ENCODE data around the gene OGA.
"Not testable (repeated sequence)": the region's sequence is repeated elsewhere in the genome, so short reads cannot be mapped to it uniquely, and the experiment has no call there.

The OGA gene

GRCh38 chr10:101793526-101793925, 24.7 kb downstream of the OGA start:
- DNase-seq, result no peak

- DNase-seq, result no peak
These were observed 28.6 kb downstream of the OGA start for GRCh38 chr10:101789686-101790085.

DNA sequence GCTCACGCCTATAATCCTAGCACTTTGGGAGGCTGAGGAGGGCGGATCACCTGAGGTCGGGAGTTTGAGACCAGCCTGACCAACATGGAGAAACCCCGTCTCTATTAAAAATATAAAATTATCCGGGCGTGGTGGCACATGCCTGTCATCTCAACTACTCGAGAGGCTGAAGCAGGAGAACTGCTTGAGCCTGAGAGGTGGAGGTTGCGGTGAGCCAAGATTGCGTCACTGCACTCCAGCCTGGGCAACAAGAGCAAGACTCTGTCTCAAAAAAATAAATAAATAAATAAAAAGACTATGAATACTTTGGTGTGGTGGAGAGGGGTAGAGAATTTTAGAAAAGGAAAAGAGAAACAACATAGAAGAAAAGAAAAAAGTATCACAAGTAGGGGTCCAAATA, 29.0 kb downstream of the OGA start:
- DNase-seq, result not testable (repeated sequence)

GRCh38 chr10:101785801-101786200, 32.4 kb downstream of the OGA start:
- no peak for DNase-seq

DNA sequence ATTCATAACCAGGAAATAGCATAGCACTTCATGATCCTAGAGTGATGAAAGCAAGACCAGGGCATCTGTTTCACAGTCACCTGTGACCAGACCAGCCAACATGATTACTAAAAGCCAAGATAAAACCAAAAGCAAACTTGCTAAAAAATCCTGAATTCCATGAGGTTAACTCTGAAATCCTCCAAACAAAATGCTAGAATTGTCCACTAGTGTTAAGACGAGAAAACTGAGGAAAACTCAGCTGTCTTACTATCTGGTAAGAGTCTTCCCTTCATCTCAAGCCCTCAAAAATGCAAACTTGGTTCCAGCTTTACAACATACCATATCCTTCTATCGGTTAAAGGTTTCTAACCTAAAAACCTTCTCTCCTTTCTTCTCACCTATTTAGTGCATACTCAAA, 33.7 kb downstream of the OGA start:
- DNase-seq, result no peak

DNA sequence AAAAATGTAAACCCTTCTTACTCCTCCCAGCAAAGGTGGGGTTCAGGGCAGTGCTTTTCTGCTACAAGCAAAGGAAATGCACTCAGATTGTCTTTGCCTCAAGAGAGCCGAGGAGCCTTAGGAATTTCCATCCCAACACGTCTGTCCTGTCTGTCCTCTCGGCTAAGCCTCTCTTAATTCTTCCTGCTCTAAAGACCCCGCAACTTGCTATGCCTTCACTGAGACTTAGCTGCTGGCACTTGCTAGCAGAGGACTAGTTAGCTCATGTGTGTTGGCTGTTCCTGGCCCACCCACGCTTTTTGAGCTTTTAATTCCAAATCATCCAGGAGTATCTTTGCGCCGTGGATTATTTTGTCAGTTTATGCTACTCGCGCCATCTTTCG, 34.5 kb downstream of the OGA start:
- DNase-seq, result no peak

DNA sequence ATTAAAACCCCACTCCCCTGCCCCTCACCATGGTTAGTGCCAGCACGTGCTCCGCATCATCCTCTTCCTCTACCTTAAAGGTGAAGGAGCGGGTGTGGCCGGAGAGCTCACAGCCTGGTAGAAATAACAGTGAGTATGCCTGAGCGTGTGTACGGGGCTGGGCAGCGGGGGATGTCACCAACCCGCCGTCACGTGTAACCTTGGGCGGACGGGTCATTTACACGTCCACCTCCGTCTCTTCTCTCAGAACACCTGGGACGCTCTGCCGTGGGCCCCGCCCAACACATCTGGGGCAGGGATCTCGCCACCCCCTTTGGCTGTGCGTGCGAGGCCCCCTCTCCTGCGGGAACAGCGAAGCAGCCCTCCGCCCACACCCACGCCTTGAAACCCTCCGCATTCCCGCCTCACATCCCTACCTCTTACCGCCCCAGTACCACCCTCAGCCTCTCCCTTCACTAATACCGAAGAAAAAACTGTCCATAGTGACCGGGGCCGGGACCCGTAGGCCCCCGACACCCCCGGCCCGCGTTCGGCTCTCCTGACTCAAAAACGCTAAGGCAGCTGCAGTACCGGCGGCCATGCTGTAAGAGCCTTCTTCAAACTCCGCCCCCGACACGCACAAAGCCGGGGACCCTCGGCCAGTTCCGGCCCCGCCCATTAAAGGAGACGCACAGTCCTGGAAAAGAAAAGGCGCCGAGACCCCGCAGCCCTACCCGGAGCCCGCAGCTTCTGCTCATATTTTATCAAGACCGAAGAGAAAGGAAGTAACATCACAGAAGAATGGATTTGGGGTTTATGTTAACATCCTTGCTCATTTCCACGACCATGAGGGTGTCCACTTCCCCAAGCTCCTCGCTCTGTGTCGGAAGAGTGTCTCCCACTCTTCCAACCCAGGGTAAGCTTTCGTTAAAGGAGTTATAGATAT, 35.2 kb downstream of the OGA start, which contains the start of gene NPM3:
TSS of gene NPM3 (minus strand) at position 636 of the 925 bp plus-strand sequence. CDS start at position 580, 56 bp downstream.
- DNase-seq, result peak; percentile 81

DNA sequence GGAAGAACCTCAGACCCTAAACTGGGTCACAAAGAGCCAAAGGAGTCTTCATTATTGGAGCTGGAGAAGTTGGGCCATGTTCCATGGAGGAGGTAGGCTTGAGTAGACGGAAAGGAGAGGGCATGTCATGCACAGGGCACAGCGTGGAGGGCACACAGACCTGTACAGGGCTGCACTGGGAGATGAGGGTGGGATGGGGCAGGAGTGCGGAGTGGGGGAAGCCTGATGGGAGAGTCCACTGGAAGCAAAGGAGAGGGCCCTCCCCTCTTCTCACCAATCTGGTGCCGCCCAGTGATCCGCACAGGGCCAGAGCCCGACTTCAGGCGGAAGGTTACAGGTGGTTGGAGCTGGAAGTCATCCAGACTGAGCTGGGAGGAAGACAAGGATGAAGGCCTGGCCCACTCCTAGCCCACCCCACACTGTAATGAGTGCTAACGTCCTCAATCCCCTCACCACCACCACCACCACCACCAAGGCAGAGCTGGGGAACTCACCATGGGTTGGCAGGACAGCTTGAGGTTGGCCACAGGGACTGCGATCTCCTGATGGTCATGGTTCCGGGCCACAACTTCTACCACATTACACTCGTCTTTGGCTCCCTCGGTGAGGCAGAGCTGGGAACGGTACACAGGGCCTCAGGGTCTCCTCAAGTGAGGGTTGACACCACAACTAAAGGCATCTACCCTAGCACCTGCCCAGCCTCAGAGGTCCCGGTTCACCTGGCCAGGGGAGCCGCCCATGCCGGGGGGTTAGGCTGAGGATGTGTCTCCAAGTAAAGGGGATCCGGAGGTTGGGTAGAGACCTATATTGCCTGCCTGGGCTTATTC, 36.0 kb downstream of the OGA start:
- DNase-seq, result no peak

DNA sequence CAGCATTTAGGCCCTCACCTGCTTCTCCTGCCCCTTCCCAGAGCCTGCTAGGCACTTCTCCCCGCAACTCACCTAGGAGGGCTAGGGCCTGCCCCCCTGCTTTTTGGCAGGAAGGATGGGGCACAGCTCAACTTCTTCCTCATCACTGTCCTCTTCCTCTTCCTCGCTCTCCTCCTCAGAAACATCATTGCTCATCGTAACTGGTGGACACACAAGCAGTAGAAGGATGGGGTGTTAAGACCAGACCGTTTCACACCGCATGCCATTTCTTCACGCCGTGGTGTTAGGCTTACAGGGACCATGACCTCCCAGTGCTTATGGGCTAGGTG, 36.6 kb downstream of the OGA start:
- no peak for DNase-seq

DNA sequence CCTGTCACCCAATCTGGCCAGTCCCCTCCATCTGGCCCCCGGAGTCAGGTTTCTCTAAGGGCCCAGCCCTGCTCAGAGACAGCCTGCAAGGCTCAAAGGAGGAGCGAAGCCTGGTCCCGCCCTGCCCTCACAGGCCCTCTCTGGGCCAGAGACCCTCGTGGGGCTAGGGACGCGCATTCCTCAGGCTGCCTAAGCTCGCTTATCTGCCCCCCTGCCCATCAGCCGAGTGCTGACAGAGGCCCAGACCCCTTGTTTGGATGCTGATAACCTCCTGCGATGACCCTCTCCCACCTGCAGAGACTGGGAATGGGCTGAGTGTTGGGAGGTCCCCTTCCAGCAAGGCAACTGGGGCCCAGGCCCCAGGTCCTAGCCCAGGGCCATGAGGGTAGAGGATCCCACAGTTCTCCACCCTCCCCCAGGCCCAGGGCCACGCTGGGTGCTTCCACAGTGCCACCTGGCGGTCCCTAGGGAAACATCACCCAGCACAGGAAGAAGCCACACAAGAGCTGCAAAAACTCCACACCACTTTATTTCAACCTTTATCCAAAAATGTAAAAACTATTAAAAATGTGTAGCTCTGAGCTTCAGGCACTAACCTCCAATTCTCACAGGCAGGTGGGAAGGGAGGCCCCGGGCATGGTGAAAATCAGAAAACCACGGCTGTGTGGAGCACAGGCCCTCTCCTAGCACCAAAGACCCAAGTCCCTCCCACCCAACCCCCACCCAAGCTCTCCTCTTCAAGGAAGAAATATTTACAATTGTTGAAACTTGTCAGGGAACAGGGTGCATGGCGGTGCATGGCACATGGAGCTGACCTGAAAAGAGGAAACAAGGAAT, 37.2 kb downstream of the OGA start:
- DNase-seq, result peak; percentile 78

DNA sequence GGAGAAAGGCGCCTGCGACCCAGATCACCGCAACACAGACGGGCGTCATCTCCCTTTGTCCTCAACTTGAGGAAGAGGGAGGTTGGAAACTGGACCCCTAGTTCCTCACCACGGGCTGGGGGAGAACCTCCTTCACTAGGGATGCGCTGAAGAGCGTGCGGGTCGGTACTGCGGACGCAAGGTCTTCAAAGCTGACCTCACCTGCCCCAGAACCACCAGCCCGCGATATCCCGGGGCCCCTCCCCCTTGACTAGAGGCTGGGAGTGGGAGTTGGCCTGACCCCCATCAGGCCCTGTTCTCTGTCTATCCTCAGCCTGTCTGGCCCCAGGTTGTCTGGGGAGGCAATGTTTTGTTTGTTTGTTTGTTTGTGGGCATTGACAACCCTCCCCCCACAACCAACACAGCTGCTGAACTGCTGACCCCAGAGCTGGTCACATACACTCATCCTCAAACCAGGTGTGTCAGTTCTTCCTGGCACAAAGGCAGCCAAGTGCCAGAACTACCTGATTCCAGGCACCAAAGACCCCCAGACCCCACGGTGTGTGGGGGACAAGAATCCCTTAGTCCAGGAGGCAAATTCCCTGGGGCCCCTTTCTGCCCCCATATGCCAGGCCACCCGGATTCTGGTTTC, 37.9 kb downstream of the OGA start:
- no peak for DNase-seq

DNA sequence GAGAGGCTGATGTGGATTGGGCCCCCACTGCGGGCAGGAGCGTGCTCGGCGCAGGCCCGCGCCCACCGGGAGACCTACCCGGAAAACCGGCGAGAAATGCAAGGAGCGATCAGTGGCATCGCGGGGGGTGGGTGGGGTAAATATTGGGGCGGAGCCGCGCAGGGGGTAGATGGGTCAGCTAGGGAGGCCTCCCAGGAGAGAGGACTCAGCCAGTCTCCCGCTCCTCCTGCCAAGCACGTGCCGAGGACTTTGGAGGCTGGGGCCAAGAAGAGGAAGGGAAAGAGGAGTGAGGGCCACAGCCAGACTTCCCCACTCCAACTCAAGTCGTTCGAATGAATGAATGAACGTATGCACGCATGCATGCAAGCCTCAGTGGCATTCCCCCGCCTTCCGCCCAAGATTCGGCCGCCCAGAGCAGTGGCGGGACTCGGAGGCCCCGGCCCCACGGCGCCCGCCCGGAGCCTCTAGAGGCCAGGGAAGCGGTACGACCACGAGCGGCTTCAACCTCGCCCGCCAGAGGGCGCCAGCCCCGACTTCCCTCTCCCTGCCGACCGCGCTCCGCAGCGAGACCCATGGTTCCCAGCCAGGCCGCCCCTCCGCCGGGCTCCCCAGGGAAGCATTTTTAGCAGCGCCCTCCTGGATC, 38.6 kb downstream of the OGA start:
- DNase-seq, result peak; percentile 82

- DNase-seq, result peak; percentile 12
These were observed 39.3 kb downstream of the OGA start for GRCh38 chr10:101778781-101779543.

GRCh38 chr10:101778151-101778780, 40.0 kb downstream of the OGA start:
- no peak for DNase-seq

DNA sequence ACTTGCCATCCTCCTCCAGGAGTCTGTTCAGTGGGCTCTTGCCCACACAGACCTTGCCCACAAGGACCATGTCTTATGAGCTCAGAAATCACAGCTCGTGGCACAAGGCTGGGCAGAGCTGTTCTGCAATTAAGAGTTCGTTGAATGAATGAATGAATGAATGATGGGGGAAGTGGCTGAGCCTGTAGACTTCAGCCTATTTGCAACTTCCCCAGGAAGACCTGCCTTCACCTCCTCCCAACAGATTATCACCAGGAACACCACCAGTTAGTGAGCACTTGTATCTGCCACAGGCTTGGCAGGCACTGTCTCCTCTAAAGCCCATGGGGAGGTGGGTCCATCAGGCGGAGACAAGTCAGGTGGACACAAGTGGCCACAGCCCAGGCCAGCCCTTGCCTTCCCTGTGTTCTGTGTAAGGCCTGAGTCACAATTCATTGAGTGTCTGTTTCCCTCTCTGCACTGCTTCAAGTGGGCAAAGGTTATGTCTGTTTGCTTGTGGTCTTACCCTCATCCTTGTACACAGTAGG, 40.6 kb downstream of the OGA start:
- DNase-seq, result no peak

DNA sequence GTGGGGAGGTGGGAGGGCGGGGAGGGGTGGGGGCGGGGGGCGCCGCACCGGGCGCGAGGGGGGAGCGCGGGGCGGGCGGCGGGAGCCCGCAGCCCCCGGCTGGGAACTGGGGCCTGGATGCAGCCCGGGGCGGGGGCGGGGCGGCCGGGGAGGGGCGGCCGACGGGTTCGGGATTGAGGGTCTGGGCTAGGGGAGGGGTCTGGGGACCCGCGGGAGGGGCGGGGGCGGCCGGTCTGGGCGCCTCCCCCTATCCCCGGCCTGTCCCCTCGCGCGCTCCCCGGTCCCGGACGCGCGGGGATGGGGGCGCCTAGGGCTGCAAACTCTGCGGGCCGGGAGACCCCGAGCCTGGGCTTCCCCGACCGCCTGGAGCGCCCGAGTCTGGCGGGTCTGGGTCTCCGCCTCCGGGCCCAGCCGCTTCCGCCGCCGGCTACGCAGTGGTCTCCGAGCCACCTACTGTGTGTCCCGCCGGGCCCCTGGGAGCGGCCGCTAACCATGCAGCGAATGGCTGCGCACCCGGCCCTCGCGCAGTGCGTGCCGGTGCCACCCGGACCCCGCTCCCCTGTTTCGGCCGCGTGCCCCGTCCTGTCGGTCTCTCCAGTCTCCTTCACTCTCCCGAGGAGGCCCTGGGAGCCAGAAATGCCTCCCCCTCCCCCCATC, 42.0 kb downstream of the OGA start:
- no peak for DNase-seq

GRCh38 chr10:101775273-101776160, 42.7 kb downstream of the OGA start, which contains the start of gene FGF8:
TSS of gene FGF8 (minus strand) at chr10:101776114. CDS start at chr10:101775900, 214 bp downstream.
- DNase-seq, result no peak

DNA sequence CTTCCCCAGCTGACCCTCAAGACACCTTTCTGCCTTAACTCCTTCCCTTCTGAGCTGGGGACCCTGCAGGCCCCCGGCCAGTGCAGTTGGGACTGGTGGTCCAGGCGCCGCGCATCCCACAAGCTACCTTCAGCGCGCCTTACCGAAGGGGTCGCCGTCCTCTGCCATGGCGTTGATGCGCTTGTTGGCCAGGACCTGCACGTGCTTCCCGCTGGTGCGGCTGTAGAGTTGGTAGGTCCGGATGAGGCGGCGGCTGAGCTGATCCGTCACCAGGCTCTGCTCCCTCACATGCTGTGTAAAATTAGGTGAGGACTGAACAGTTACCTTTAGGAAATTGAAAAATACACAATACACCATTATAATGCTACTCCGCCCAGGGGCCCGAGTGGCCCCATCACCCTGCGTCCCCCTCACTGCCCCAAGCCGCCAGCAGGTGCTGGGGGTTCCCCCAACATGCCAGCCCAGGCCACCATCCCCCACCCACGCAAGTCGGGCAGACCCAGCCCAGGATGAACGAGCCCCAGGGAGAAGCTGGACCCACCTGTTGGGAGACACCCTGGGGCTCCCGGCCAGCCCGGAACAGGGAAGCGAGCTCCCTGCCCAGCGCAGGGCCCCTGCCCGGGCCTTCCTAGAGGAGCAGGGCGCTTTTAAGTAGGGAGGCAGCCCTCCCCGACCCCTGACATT, 43.5 kb downstream of the OGA start:
- DNase-seq, result no peak
